ENCODE measurements around the gene AGRP.

DNA sequence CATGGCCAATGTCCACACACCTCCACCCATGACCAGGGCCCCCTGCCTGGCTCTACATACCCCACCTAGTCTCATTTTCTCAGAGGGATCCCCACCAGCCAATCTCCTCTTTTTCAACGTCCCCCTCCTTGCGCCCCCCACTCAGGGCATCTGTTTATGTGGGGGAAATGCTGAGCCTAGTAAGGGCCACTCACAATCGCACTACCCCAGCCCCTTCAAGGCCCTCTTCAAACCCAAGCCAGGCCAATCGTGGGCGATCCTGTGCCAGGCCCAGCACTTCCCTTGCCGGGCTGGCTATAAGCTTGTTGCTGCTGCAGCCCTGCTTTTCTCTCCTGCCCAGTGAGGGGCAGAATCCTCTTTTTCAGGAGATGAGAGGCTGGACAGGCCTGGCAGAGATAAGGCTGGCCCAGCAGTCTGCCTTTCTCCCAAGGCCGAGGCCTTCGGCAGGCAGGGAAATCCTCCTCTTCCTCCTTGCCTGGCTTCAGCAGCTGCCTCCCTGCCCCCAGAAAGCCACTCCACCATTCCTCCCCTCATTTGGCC lies 36.3 kb downstream of the AGRP start:
- TF ChIP-seq, protein P1, sequence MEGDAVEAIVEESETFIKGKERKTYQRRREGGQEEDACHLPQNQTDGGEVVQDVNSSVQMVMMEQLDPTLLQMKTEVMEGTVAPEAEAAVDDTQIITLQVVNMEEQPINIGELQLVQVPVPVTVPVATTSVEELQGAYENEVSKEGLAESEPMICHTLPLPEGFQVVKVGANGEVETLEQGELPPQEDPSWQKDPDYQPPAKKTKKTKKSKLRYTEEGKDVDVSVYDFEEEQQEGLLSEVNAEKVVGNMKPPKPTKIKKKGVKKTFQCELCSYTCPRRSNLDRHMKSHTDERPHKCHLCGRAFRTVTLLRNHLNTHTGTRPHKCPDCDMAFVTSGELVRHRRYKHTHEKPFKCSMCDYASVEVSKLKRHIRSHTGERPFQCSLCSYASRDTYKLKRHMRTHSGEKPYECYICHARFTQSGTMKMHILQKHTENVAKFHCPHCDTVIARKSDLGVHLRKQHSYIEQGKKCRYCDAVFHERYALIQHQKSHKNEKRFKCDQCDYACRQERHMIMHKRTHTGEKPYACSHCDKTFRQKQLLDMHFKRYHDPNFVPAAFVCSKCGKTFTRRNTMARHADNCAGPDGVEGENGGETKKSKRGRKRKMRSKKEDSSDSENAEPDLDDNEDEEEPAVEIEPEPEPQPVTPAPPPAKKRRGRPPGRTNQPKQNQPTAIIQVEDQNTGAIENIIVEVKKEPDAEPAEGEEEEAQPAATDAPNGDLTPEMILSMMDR (IDR thresholded peaks at IDR 0.05; ENCODE audit: insufficient read depth, low read depth, low read length), result no peak
- no peak for TF ChIP-seq EZH2 (IDR thresholded peaks at IDR 0.05; ENCODE audit: insufficient read depth, low read length)
